NCI-H748 treated with DMSO at 0.1 percent for 48 hours (cell line): ENCODE measurements around the gene PCGF1.

Experiments
- DNase-seq: peaks from one replicate; lab custom pipeline; 2025; lab: John Stamatoyannopoulos, UW

The PCGF1 gene

GRCh38 chr2:74515271-74515980, 7.9 kb upstream of the PCGF1 start:
- DNase-seq = no peak

GRCh38 chr2:74514368-74515270, 7.1 kb upstream of the PCGF1 start, which contains the start of gene TLX2:
TLX2 (plus strand) TSS chr2:74514450; CDS start chr2:74514807, 357 bp downstream.
- peak; percentile 19 for DNase-seq

GRCh38 chr2:74513605-74514367, 6.3 kb upstream of the PCGF1 start:
- peak; percentile 19 for DNase-seq

- DNase-seq = no peak
Observed at GRCh38 chr2:74512744-74513604, 5.5 kb upstream of the PCGF1 start.

- DNase-seq = no peak
Observed at GRCh38 chr2:74511104-74511989, 3.9 kb upstream of the PCGF1 start.

GRCh38 chr2:74510272-74510671, 2.8 kb upstream of the PCGF1 start:
- no peak for DNase-seq

GRCh38 chr2:74507926-74508520, 528 bp upstream of the PCGF1 start:
- peak; percentile 18 for DNase-seq

GRCh38 chr2:74505448-74506246, 1.8 kb downstream of the PCGF1 start:
- no peak for DNase-seq

- no peak for DNase-seq
Observed at GRCh38 chr2:74504591-74504990, 2.9 kb downstream of the PCGF1 start.

GRCh38 chr2:74503506-74504475, 3.7 kb downstream of the PCGF1 start:
- no peak for DNase-seq

GRCh38 chr2:74502720-74503505, 4.6 kb downstream of the PCGF1 start:
- no peak for DNase-seq

- no peak for DNase-seq
Observed at GRCh38 chr2:74502147-74502719, 5.3 kb downstream of the PCGF1 start.

GRCh38 chr2:74501335-74502071, 6.0 kb downstream of the PCGF1 start:
- DNase-seq = no peak

GRCh38 chr2:74500578-74500946, 6.9 kb downstream of the PCGF1 start:
- DNase-seq = no peak

- DNase-seq = no peak
Observed at GRCh38 chr2:74499940-74500577, 7.4 kb downstream of the PCGF1 start.
